WI38 (cell line): ENCODE measurements around the gene WDR38.

ENCODE experiments used
- H3K4me3 ChIP-seq: 2 replicates; pipeline ENCODE4 v1.5.1; 2011; ENCODE audit warnings: low read depth, mild to moderate bottlenecking, control low read depth, low read length
- TF ChIP-seq, protein P1 (sequence below): IDR thresholded peaks from 2 replicates; pipeline ENCODE4 v1.5.1; 2012; ENCODE audit warnings: low read depth, mild to moderate bottlenecking, control low read depth, low read length

WDR38 gene

GRCh38 chr9:124880501-124880900, 27.2 kb downstream of the WDR38 start:
- TF ChIP-seq, protein P1, sequence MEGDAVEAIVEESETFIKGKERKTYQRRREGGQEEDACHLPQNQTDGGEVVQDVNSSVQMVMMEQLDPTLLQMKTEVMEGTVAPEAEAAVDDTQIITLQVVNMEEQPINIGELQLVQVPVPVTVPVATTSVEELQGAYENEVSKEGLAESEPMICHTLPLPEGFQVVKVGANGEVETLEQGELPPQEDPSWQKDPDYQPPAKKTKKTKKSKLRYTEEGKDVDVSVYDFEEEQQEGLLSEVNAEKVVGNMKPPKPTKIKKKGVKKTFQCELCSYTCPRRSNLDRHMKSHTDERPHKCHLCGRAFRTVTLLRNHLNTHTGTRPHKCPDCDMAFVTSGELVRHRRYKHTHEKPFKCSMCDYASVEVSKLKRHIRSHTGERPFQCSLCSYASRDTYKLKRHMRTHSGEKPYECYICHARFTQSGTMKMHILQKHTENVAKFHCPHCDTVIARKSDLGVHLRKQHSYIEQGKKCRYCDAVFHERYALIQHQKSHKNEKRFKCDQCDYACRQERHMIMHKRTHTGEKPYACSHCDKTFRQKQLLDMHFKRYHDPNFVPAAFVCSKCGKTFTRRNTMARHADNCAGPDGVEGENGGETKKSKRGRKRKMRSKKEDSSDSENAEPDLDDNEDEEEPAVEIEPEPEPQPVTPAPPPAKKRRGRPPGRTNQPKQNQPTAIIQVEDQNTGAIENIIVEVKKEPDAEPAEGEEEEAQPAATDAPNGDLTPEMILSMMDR: no peak
- no peak overlapping the region for H3K4me3 ChIP-seq

GRCh38 chr9:124881138-124881743, 28.0 kb downstream of the WDR38 start:
- TF ChIP-seq, protein P1: no peak
- no peak overlapping the region for H3K4me3 ChIP-seq

- H3K4me3 ChIP-seq: no peak overlapping the region
- TF ChIP-seq, protein P1: no peak
These were observed 29.0 kb downstream of the WDR38 start for GRCh38 chr9:124882231-124882630.

GRCh38 chr9:124884376-124884775, 31.1 kb downstream of the WDR38 start:
- TF ChIP-seq, protein P1: no peak
- no peak overlapping the region for H3K4me3 ChIP-seq

GRCh38 chr9:124885551-124885950, 32.3 kb downstream of the WDR38 start:
- H3K4me3 ChIP-seq: no peak overlapping the region
- TF ChIP-seq, protein P1: no peak

DNA sequence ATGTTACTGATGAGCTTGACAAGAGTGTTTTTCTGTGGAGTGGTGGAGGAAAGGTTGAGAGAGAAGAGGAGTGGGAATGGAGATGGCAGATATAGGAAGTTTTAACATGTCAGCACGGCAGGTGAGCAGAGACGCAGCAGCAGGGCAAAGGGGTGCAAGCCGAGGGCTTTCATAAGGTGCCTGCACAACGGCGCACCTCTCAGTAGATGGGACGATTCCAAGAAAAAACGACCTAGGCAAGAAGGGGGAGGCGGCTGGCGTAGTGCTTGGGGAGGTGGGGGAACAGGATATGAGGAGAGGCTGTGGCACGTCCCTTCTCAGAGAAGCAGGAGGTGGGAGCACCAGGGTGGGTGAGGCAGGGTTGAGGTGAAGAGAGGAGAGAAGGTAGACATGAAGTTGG, 33.2 kb downstream of the WDR38 start:
- TF ChIP-seq, protein P1: no peak
- H3K4me3 ChIP-seq: no peak overlapping the region

- no peak overlapping the region for H3K4me3 ChIP-seq
- TF ChIP-seq, protein P1: no peak
These were observed 33.7 kb downstream of the WDR38 start for GRCh38 chr9:124886866-124887492.
